ELF-1 (cell line): ENCODE data around the gene ITPKB.
"Not testable (repeated sequence)": the region's sequence is repeated elsewhere in the genome, so short reads cannot be mapped to it uniquely, and the experiment has no call there.

Source experiments
- DNase-seq: peaks from one replicate; pipeline ENCODE4 v3.0.0-alpha.2; 2016; ENCODE audit warnings: low read depth, low spot score

The ITPKB gene

GRCh38 chr1:226625326-226625725, 113.8 kb downstream of the ITPKB start:
- no peak for DNase-seq

- no peak for DNase-seq
These were observed 114.6 kb downstream of the ITPKB start for GRCh38 chr1:226624526-226624925.

- DNase-seq = no peak
These were observed 117.1 kb downstream of the ITPKB start for GRCh38 chr1:226622012-226622411.

DNA sequence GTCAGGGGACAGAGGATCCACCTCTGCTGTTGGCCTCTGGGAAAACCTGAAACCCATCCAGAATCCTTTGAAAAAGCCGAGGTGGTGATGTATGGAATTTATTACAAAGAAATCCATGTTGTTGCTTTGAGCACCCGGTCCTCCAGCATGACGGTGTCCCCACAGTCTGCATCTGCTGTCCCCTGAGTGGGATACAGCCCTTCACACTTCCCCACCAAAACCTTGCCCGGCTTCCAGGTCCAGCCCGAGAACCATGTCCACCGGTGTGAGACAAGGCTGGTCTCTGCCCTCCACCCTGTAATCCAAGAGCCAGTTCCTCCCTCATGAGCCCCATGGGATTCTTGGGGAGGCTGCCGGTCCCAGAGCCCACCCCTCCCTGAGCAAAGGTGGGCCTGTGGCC, 120.1 kb downstream of the ITPKB start:
- DNase-seq = no peak

GRCh38 chr1:226618380-226618779, 120.7 kb downstream of the ITPKB start:
- no peak for DNase-seq

GRCh38 chr1:226617719-226618118, 121.4 kb downstream of the ITPKB start:
- not testable (repeated sequence) for DNase-seq

GRCh38 chr1:226617109-226617508, 122.0 kb downstream of the ITPKB start:
- no peak for DNase-seq

DNA sequence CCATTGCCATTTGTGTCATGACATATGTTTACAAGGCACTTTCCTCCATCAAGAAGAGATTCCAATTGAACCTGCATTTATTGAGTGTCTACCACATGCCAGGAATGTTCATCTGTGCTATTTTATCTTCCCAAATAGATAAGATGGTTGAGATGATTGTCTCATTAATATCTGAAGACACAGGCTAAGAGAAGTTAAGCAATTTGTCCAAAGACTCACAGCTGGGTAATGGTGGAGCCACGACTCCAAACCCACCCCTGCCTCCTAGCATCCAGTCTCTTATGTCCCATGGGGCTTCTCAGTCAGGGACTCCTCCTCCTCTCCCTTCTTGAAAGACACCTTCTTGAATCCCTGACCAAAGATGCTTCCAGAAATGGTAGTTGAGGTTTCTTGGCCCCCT, 122.4 kb downstream of the ITPKB start:
- DNase-seq = no peak

DNA sequence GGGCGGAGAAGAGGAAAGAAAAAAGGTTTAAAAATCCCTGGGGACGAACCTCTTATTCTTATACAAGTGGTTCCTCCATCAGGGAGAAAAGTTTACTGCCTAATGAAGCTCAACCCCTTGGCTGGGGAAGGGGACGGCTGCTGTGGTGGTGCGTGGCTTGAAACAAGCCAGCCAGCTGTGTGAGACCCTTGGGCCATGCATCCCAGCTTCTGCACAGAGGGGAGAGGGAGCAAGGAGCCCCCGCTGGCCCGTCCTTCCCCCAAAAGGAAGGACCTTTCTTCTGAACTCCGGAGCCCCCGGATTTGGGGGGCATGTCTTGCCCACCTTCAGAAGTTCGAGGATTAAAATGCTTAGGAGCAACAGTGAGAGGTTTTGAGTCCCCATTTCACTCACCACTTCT, 123.2 kb downstream of the ITPKB start:
- no peak for DNase-seq

DNA sequence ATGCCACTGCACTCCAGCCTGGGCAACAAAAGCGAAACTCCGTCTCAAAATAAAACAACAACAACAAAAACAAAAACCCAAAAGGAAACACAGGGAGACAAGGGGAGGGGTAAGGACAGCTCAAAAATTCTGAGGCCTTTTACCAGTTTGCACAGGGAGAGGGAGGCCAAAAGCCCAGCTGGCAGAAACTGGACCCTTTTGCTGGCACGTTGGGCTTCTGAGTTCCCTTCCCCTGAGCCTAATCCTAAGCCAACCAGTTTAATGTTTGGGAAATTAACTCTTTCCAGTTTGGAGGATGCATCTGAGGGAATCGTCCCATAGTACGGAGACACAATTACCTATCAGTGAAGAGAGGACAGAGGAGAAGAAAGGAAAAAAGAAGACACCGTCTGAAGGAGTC, 127.1 kb downstream of the ITPKB start:
- DNase-seq = not testable (repeated sequence)

DNA sequence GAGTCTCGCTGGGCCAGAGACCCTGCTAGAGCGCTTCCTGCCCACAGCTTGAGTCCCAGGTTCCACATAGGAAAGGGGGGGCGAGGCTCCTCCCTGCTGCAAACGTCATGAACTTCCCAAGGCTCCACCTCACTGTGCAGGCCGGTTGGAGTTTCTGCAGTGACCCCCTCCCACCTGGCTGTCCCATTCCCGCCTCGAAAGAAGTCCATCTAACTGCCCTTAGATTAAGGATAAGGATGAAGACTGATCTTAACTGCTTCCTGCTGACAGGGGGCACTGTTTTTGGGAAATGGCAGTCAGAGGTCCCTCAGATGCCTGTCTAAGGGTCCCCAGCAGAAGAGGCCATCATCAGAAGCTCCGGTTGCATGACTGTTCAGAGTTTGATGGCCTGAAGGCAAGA, 127.8 kb downstream of the ITPKB start:
- DNase-seq = peak; percentile 24

DNA sequence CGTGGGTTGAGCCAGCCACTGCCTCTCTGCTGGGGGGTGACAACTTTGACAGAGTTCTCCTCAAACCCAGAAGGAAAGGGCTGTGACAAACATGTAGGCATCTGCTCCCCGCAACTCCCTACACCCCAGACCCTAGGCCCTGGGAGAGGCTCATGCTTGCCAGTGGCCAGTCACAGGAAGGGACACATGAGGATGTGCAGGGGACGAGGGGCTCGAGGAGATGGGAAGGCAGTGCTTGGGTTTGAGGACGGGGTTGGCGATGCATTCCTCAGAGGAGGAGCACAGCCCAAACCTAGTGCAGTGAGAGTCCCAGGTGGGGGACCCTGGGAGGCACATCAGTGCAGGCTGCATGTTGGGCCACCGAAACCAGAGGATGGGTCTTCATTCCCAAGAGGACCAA, 128.4 kb downstream of the ITPKB start:
- no peak for DNase-seq

DNA sequence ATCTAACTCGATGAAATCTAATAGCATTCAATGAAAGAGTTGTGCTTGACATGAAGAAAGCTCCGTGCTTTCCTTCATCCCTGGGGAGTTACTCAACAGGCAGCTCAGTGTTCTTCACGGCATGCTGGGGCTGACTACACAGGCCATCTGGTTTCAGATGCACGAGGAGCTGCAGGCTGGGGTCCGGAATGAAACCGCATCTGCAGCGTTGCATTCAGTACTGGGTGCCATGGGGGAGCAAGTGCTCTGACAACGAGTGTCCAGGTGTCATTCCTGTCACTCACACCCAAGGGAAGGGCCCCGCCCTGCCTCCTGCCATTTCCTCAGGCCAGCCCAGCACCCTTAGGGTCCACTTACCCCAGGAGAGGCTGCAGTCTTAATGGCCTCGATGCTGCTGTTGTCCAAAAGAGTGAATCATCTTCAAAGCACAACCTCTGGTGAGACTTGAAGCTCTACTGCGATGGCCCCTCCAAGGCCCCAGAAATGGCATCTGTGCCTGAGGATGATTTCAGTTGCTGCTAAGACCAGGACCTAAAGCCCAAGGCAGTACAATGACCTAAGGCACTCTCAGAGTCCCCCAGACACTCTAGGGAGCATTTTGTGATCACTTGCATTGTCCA, 129.1 kb downstream of the ITPKB start:
- DNase-seq = no peak

DNA sequence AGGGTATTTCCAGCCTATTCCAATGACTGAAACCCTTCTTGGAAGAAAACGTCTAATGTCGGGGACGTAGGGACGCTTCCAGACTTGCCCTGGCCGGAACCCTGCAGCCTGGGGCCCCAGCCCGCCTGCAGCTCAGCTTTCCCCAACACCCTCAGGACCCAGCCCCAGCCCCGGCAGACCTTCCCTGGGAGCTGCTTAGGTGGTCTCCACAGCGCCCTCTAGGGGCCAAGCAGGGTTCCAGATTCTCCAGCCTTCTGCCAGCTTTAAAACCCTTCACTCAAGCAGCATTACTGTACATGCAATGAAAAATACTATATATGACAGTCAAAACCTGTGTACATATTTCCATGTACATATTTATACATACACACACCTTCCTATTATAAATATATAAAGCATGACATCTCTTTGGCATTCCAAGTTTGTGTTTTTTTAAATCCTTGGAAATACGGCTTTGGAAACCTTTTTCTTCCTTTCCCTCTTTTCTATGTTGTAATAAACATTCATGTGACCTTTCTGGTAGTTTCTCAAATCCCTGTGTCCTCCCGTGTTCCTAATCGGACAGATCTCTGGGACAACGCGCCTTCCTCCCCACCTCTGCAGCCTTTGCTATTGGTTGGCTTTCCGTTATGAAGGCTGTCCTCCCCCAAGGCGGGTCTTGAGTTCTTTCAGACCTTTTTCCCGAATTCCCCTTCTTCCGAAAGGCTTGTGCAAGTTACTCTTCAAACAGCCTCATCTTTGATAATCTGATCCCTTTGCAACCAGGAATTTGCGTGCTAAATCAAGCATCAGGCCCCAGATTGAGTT, 130.2 kb downstream of the ITPKB start:
- DNase-seq = peak; percentile 90

DNA sequence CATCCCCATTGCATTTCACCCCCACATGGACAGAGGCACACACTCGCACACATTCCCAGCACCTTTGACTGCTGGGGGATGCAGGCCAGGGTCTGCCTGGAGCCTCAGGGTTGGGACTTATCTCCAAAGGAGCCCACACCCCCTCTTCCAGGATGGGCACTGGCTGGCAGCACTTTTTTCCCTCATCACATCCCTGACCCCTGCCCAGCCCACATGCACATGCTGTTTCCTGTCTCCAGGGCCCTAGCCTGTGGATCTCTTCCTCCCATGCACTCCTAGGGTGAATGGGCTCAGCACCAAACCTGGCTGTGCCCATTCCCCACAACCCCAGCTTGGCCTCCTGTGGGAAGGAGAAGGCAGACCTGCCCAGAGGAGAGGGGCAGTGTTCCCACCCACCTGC, 131.3 kb downstream of the ITPKB start:
- no peak for DNase-seq

DNA sequence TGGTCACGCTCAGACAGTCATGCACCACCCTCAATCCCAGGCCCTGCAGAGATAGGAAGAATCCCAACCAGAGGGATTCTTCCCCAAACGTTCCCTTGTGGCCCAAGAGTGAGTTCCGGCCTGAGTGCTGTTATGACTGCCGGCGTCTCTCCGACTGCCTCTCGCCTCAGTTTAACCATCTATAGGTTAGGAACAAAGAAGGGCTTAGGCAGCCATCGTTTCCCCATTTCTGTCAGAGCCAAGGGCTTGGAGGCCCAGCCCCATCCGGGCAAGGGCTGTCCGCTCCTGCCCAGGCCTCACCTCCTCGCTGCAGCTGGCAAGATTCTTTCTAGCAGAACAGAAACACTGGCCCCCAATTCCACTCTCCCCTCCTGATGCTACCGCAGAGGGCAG, 131.8 kb downstream of the ITPKB start:
- no peak for DNase-seq

- DNase-seq = peak; percentile 85
These were observed 132.5 kb downstream of the ITPKB start for GRCh38 chr1:226606311-226607267.

DNA sequence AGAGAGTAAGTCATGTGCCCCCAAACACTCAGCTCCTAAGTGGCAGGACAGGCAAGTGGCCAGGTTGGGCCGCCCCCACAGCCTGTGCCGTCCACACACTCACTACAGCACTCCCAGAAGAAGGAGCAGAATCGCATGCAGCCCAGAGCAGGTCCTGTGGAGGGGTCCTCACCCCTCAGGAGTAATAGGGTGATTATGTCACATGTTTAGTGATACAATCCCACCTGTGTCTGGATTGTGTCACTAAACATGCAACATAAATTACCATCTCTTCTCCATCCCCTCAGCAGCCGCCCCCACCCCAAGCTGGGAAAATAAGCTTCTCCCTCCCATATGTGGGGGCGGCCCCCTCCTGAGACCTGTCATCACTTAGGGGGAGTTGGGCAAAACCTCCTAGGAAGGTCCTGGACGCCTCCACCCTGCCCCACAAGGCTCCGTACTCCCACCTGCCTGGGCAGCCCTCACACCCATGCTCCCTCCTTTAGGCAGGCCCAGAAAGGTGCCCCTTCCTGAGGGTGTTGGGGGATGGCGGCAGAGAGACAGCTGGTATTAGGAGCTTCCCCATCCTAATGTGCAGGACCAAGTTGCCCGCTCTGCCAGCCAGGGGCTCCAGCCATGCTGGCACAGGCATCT, 133.6 kb downstream of the ITPKB start:
- no peak for DNase-seq

DNA sequence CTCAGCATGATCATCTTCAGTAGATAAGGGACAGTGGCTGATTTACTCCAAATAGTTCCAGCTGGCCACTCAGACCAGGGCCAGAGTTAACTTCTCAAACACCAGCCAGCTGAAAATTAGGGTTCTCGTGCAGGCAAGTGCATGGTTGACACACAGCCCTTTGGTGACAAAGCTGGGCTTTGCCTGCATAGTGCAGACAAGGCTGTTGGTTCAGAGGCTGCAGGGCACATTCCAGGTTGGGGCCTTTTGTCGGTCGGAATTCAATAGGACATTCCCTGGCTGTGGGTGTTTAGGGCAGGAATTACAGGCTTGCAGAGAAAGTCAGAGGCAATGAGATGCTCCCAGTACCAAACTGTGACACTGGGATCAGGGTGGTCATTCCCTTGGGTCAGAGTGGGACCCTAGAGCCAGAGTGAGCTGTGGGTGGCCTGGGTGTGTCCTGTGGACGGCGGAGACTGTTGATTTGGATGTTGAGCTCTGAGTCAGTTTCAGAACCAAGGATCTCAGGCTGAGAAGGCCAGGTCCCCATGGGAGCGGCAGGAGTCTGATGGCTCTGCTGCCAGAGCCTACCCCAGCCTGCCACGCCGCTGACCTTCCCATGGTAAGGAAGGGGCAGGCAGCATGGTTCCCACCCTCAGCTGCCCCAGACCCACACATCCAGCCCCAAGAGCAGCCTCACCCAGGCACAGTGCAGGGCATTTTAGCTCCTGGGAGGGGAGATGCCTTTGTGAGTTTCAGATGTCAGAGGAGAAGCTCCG, 134.3 kb downstream of the ITPKB start:
- peak; percentile 94 for DNase-seq

- DNase-seq = no peak
These were observed 135.1 kb downstream of the ITPKB start for GRCh38 chr1:226603858-226604559.
